Measurements from ENCODE around the gene NLRC5. TPM values are rescaled to one million over a fixed set of nuclear protein-coding genes. Genes with fewer than 3 reads are reported as not detected.

The NLRC5 gene
- total and polyA plus RNA-seq, 7 experiments from 2014 or later = 76.0 to 615 (median 392) TPM

- no peaks in the 10 kb centered on the region for H3K27me3 ChIP-seq (ENCODE audit: control insufficient read depth in 2 of 2, insufficient read depth in 2 of 2, low read length in 2 of 2)
- H3K27ac ChIP-seq (ENCODE audit: low read depth, low read length) = no peak overlapping the region
- DNase-seq (no peak), ATAC-seq (no peak)
- Mint-ChIP-seq H3K27ac (peak overlapping the region in 2 of 9 donors; percentile 52 to 55), H3K36me3 (peaks cover 13 to 57% (median 28%) of the 10 kb centered on the region in 5 donors), H3K9me3 (peaks cover 0 to 2% (median 0%) of the 10 kb centered on the region in 11 donors), H3K4me1 (peaks cover 6 to 33% (median 17%) of the 10 kb centered on the region in 7 donors), H3K4me3 (no peak overlapping the region), H3K27me3 (no peaks in the 10 kb centered on the region)
- H3K9me3 ChIP-seq (ENCODE audit: control insufficient read depth in 2 of 3, low read length in 3 of 3) = no peaks in the 10 kb centered on the region
- intact Hi-C loops (cut with micrococcal nuclease) = loop anchor here in 1 of 2 donors (10.0 kb wide), 1 partner anchor 185 kb away; the partner anchor contains the start of gene SLC12A3
- peaks cover 6 to 10% of the 10 kb centered on the region in 2 donors for H3K4me1 ChIP-seq (ENCODE audit: control insufficient read depth in 2 of 2, insufficient read depth in 2 of 2, low read length in 2 of 2)
- H3K36me3 ChIP-seq (ENCODE audit: control insufficient read depth in 2 of 3, insufficient read depth in 3 of 3, low read length in 3 of 3) = peaks cover 43 to 94% (median 48%) of the 10 kb centered on the region in 3 experiments
- H3K4me3 ChIP-seq (ENCODE audit: low read length) = no peak overlapping the region
- ChIA-PET POLR2A (no interaction called here), CTCF (no interaction called here)
These were observed 60.3 kb downstream of the NLRC5 start for GRCh38 chr16:57049678-57050077.

- Histone ChIP-seq H3K4me3 (ENCODE audit: low read length) (no peak overlapping the region), H3K9me3 (ENCODE audit: control insufficient read depth in 2 of 3, low read length in 3 of 3) (no peaks in the 10 kb centered on the region), H3K4me1 (ENCODE audit: control insufficient read depth in 2 of 2, insufficient read depth in 2 of 2, low read length in 2 of 2) (no peaks in the 10 kb centered on the region), H3K27ac (ENCODE audit: low read depth, low read length) (no peak overlapping the region), H3K27me3 (ENCODE audit: control insufficient read depth in 2 of 2, insufficient read depth in 2 of 2, low read length in 2 of 2) (no peaks in the 10 kb centered on the region), H3K36me3 (ENCODE audit: control insufficient read depth in 2 of 3, insufficient read depth in 3 of 3, low read length in 3 of 3) (peaks cover 31 to 93% (median 44%) of the 10 kb centered on the region in 3 experiments)
- DNase-seq (no peak), ATAC-seq (no peak)
- ChIA-PET CTCF (interaction anchor here (1.5 kb wide), 1 partner anchor 86 kb away, joined by 4 read pairs; no protein-coding TSS in a partner anchor), POLR2A (interaction anchor here (0.6 to 2.0 kb wide), 6 partner anchors 10 to 88 kb away, joined by 3 to 8 read pairs (median 3); partner anchors contain the start of gene NLRC5)
- Mint-ChIP-seq H3K36me3 (peaks cover 13 to 59% (median 31%) of the 10 kb centered on the region in 5 donors), H3K4me1 (peaks cover 6 to 22% (median 9%) of the 10 kb centered on the region in 7 donors), H3K27ac (peak overlapping the region in 2 of 9 donors; percentile 17 to 52), H3K4me3 (no peak overlapping the region), H3K27me3 (no peaks in the 10 kb centered on the region), H3K9me3 (peaks cover 0 to 2% (median 0%) of the 10 kb centered on the region in 11 donors)
- intact Hi-C loops (cut with micrococcal nuclease) = no loop called here
These were observed 62.4 kb downstream of the NLRC5 start for GRCh38 chr16:57051696-57052228.

DNA sequence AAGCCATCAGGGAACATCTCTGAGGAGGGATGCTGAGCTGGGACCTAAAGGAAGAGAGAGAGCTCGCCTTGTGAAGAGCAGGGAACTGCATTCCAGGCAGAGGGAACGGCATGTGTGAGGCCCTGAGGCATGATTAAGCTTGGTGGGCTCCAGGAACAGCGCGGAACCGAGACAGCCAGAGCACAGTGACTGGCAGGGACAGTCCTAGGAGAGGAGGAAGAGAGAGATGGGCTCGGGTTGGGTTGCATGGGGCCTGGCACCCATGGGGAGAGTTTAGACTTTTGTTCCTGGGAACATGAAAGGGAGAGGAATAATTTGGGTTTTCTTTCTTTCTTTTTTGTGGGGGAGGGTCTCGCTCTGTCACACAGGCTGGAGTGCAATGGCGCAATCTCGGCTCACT, 63.8 kb downstream of the NLRC5 start:
- ChIA-PET CTCF (interaction anchor here (0.8 to 1.3 kb wide), 3 partner anchors 14 to 89 kb away, joined by 3 to 6 read pairs (median 5); no protein-coding TSS in a partner anchor), POLR2A (no interaction called here)
- DNase-seq (no peak), ATAC-seq (no peak)
- peaks cover 2 to 17% (median 10%) of the 10 kb centered on the region in 7 donors for H3K4me1 Mint-ChIP-seq
- Histone ChIP-seq H3K4me1 (ENCODE audit: control insufficient read depth in 2 of 2, insufficient read depth in 2 of 2, low read length in 2 of 2) (no peaks in the 10 kb centered on the region), H3K4me3 (ENCODE audit: low read length) (no peak overlapping the region), H3K27me3 (ENCODE audit: control insufficient read depth in 2 of 2, insufficient read depth in 2 of 2, low read length in 2 of 2) (no peaks in the 10 kb centered on the region), H3K27ac (ENCODE audit: low read depth, low read length) (no peak overlapping the region), H3K9me3 (ENCODE audit: control insufficient read depth in 2 of 3, low read length in 3 of 3) (no peaks in the 10 kb centered on the region), H3K36me3 (ENCODE audit: control insufficient read depth in 2 of 3, insufficient read depth in 3 of 3, low read length in 3 of 3) (peaks cover 37 to 89% (median 48%) of the 10 kb centered on the region in 3 experiments)
- intact Hi-C loops (cut with micrococcal nuclease) = no loop called here
- H3K27me3 Mint-ChIP-seq = no peaks in the 10 kb centered on the region
- H3K9me3 Mint-ChIP-seq = peaks cover 0 to 2% (median 0%) of the 10 kb centered on the region in 11 donors
- peak overlapping the region; percentile 49 to 92 (median 81) for H3K27ac Mint-ChIP-seq
- no peak overlapping the region for H3K4me3 Mint-ChIP-seq
- H3K36me3 Mint-ChIP-seq = peaks cover 8 to 57% (median 31%) of the 10 kb centered on the region in 5 donors

DNA sequence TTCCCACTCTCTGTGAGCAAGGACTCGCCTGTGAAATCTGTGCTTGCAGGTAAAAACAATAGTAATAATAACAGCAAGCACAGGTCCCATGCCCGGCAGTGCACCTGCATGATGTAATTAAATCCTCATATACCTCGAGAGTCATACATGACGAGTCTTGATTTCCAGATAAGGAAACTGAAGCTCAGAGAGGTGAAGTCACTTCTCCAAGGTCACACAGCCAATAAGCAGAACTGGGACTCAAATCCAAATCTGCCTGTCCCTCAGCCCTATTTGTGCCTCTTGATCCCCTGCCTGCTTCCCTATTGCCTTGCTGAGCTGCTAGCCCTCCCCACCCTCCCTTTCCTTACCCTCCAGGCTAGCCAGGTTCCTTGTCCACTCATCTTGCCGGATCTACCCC, 65.0 kb downstream of the NLRC5 start:
- Histone ChIP-seq H3K4me1 (ENCODE audit: control insufficient read depth in 2 of 2, insufficient read depth in 2 of 2, low read length in 2 of 2) (no peaks in the 10 kb centered on the region), H3K27ac (ENCODE audit: low read depth, low read length) (no peak overlapping the region), H3K9me3 (ENCODE audit: control insufficient read depth in 2 of 3, low read length in 3 of 3) (no peaks in the 10 kb centered on the region), H3K36me3 (ENCODE audit: control insufficient read depth in 2 of 3, insufficient read depth in 3 of 3, low read length in 3 of 3) (peaks cover 44 to 90% (median 49%) of the 10 kb centered on the region in 3 experiments), H3K4me3 (ENCODE audit: low read length) (no peak overlapping the region), H3K27me3 (ENCODE audit: control insufficient read depth in 2 of 2, insufficient read depth in 2 of 2, low read length in 2 of 2) (no peaks in the 10 kb centered on the region)
- ATAC-seq (no peak), DNase-seq (no peak)
- H3K9me3 Mint-ChIP-seq = peaks cover 0 to 2% (median 0%) of the 10 kb centered on the region in 11 donors
- peaks cover 6 to 49% (median 25%) of the 10 kb centered on the region in 5 donors for H3K36me3 Mint-ChIP-seq
- peaks cover 0 to 23% (median 10%) of the 10 kb centered on the region in 7 donors for H3K4me1 Mint-ChIP-seq
- no peak overlapping the region for H3K4me3 Mint-ChIP-seq
- intact Hi-C loops (cut with micrococcal nuclease) = no loop called here
- CTCF ChIA-PET = no interaction called here
- POLR2A ChIA-PET = no interaction called here
- peak overlapping the region in 7 of 9 donors; percentile 4 to 83 (median 78) for H3K27ac Mint-ChIP-seq
- no peaks in the 10 kb centered on the region for H3K27me3 Mint-ChIP-seq

DNA sequence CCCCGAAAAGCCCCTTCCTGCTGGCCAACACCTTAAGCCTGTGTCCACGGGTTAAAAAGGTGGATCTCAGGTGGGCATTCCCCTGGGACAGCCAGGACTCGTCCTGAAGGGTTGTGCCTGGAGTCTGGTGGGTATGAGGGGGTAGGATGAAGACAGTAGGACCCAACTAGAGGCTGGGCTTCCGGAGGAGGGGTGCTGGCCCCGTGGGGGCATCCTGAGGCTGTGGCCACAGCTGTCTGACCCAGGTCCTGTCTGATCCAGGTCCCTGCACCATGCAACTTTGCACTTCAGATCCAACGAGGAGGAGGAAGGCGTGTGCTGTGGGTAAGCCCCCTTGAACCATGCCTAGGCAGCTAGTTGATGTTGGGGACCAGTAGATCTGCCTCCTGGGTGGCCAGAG, 65.4 kb downstream of the NLRC5 start:
- POLR2A ChIA-PET = no interaction called here
- H3K9me3 ChIP-seq (ENCODE audit: control insufficient read depth in 2 of 3, low read length in 3 of 3) = no peaks in the 10 kb centered on the region
- CTCF ChIA-PET = no interaction called here
- Mint-ChIP-seq H3K4me1 (peaks cover 3 to 28% (median 11%) of the 10 kb centered on the region in 7 donors), H3K36me3 (peaks cover 6 to 51% (median 28%) of the 10 kb centered on the region in 5 donors), H3K9me3 (peaks cover 0 to 2% (median 0%) of the 10 kb centered on the region in 11 donors), H3K27me3 (no peaks in the 10 kb centered on the region), H3K4me3 (no peak overlapping the region), H3K27ac (peak overlapping the region in 5 of 9 donors; percentile 4 to 60 (median 46))
- H3K36me3 ChIP-seq (ENCODE audit: control insufficient read depth in 2 of 3, insufficient read depth in 3 of 3, low read length in 3 of 3) = peaks cover 44 to 93% (median 49%) of the 10 kb centered on the region in 3 experiments
- H3K27me3 ChIP-seq (ENCODE audit: control insufficient read depth in 2 of 2, insufficient read depth in 2 of 2, low read length in 2 of 2) = no peaks in the 10 kb centered on the region
- DNase-seq = no peak
- intact Hi-C loops (cut with micrococcal nuclease) = no loop called here
- no peak overlapping the region for H3K27ac ChIP-seq (ENCODE audit: low read depth, low read length)
- no peak for ATAC-seq
- no peaks in the 10 kb centered on the region for H3K4me1 ChIP-seq (ENCODE audit: control insufficient read depth in 2 of 2, insufficient read depth in 2 of 2, low read length in 2 of 2)
- no peak overlapping the region for H3K4me3 ChIP-seq (ENCODE audit: low read length)

DNA sequence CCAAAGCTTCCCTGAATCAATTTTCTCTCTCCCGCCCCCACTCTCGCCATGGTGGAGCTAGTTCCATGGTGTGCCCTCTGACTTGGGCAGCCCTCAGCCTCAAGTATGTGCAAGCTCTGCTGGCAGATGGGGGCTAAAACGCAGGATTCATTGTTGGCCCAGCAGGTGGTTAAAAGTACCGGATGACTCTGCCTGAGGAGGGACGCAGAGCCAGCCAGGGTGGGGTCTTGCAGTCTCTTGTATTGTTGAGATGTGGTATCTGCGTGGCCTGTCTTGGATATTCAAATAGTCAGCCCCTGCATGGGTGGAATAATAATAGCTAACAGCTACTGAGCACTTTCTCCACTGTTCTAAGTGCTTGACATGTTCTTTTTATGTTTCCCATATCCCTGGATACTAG, 66.3 kb downstream of the NLRC5 start:
- ChIA-PET POLR2A (interaction anchor here (1.2 kb wide), 1 partner anchor 11 kb away, joined by 5 read pairs; no protein-coding TSS in a partner anchor), CTCF (interaction anchor here (0.9 kb wide), 1 partner anchor 14 kb away, joined by 3 read pairs; no protein-coding TSS in a partner anchor)
- Histone ChIP-seq H3K27me3 (ENCODE audit: control insufficient read depth in 2 of 2, insufficient read depth in 2 of 2, low read length in 2 of 2) (no peaks in the 10 kb centered on the region), H3K4me3 (ENCODE audit: low read length) (no peak overlapping the region), H3K27ac (ENCODE audit: low read depth, low read length) (no peak overlapping the region), H3K36me3 (ENCODE audit: control insufficient read depth in 2 of 3, insufficient read depth in 3 of 3, low read length in 3 of 3) (peaks cover 44 to 93% (median 52%) of the 10 kb centered on the region in 3 experiments), H3K9me3 (ENCODE audit: control insufficient read depth in 2 of 3, low read length in 3 of 3) (no peaks in the 10 kb centered on the region), H3K4me1 (ENCODE audit: control insufficient read depth in 2 of 2, insufficient read depth in 2 of 2, low read length in 2 of 2) (no peaks in the 10 kb centered on the region)
- peaks cover 10 to 54% (median 36%) of the 10 kb centered on the region in 5 donors for H3K36me3 Mint-ChIP-seq
- peaks cover 10 to 37% (median 18%) of the 10 kb centered on the region in 7 donors for H3K4me1 Mint-ChIP-seq
- no peaks in the 10 kb centered on the region for H3K27me3 Mint-ChIP-seq
- DNase-seq (no peak), ATAC-seq (no peak)
- peak overlapping the region in 3 of 9 donors; percentile 18 to 21 (median 20) for H3K27ac Mint-ChIP-seq
- no peak overlapping the region for H3K4me3 Mint-ChIP-seq
- intact Hi-C loops (cut with micrococcal nuclease) = no loop called here
- peaks cover 0 to 2% (median 0%) of the 10 kb centered on the region in 11 donors for H3K9me3 Mint-ChIP-seq
